ENCODE measurements around the gene LCN1. TPM values are rescaled to one million over a fixed set of nuclear protein-coding genes. Genes with fewer than 3 reads are reported as not detected.

Gene LCN1
- total and polyA plus RNA-seq, 2 of the 8 experiments (the other 6 are each of a cell fraction or from before 2014, with no cell fraction given): not detected

- POLR2A ChIA-PET (ENCODE audit: partially characterized antibody): interaction anchor here (1.0 to 1.9 kb wide), 2 partner anchors 35 to 46 kb away, joined by 3 to 5 read pairs; no protein-coding TSS in a partner anchor
- H4K20me1 ChIP-seq (replicated peaks in 1 of 2; ENCODE audit: control insufficient read depth in 1 of 2, insufficient read depth in 2 of 2, low read length in 2 of 2): no peaks in the 10 kb centered on the region
- no peaks in the 10 kb centered on the region; the same call in 1 of the 2 replicates for H3K23me2 ChIP-seq (ENCODE audit: low read depth, low read length)
- no peaks in the 10 kb centered on the region for H3K36me3 ChIP-seq (ENCODE audit: control insufficient read depth in 2 of 4, insufficient read depth in 4 of 4, low read length in 3 of 4)
- H2BK15ac ChIP-seq (ENCODE audit: low read length): no peak overlapping the region
- H2AK5ac ChIP-seq (ENCODE audit: low read depth, low read length): no peak overlapping the region
- 85% methylated on average over 11 of the region's 18 CpGs; no CpG with 5 or more reads in 1 of the 2 experiments for WGBS, 2 experiments (ENCODE audit: extremely low coverage in 1 of 2, insufficient coverage in 1 of 2, insufficient read length in 1 of 2, insufficient replicate concordance in 2 of 2, low coverage in 1 of 2, low lambda C conversion rate in 2 of 2, missing lambda C conversion rate in 1 of 2)
- FAIRE-seq (no peak), DNase-seq (ENCODE audit: low read depth in 1 of 2, low spot score in 2 of 2) (no peak)
- H3K14ac ChIP-seq (ENCODE audit: insufficient read length): no peak overlapping the region
- no peak overlapping the region for H3K56ac ChIP-seq (replicated peaks; ENCODE audit: insufficient read length, low read depth, low read length)
- no peak overlapping the region for H2BK20ac ChIP-seq (ENCODE audit: low read length)
- no peak overlapping the region for H3K18ac ChIP-seq (ENCODE audit: extremely low read depth, low read length)
- H3K27ac ChIP-seq (ENCODE audit: low read depth, low read length): no peak overlapping the region
- no peaks in the 10 kb centered on the region for H3K79me2 ChIP-seq (ENCODE audit: control insufficient read depth in 1 of 2, insufficient read depth in 2 of 2, low read length in 2 of 2)
- H3K27me3 ChIP-seq (replicated peaks in 1 of 4; ENCODE audit: control insufficient read depth in 3 of 4, extremely low read depth in 1 of 4, insufficient read depth in 3 of 4, low read length in 3 of 4): no peaks in the 10 kb centered on the region; a peak in 1 of 7 replicates
- no peak overlapping the region for H3K4me3 ChIP-seq (ENCODE audit: extremely low read depth in 1 of 4, insufficient read depth in 2 of 4, low read depth in 3 of 4, low read length in 4 of 4)
- H2BK5ac ChIP-seq (ENCODE audit: low read depth, low read length): no peak overlapping the region
- no peak overlapping the region for H4K5ac ChIP-seq (ENCODE audit: insufficient read length, low read depth, low read length)
- H3K9ac ChIP-seq (replicated peaks in 1 of 4; ENCODE audit: extremely low read depth in 1 of 4, low read depth in 3 of 4, low read length in 3 of 4): no peak overlapping the region
- no peaks in the 10 kb centered on the region for H3K79me1 ChIP-seq (ENCODE audit: low read depth, low read length)
- CTCF ChIA-PET (ENCODE audit: partially characterized antibody): interaction anchor here (1.1 to 2.1 kb wide), 4 partner anchors 13 to 245 kb away, joined by 3 to 10 read pairs (median 4); no protein-coding TSS in a partner anchor
- H3K9me3 ChIP-seq (ENCODE audit: insufficient read depth in 2 of 2, low read depth in 1 of 2, low read length in 1 of 2): no peaks in the 10 kb centered on the region
- peaks cover 0 to 3% (median 0%) of the 10 kb centered on the region in 4 experiments; a peak in 2 of 7 replicates for H3K4me1 ChIP-seq (replicated peaks in 1 of 4; ENCODE audit: control insufficient read depth in 3 of 4, insufficient read depth in 4 of 4, low read length in 3 of 4)
- no peak overlapping the region for H3K4ac ChIP-seq (replicated peaks; ENCODE audit: insufficient read length, low read depth, low read length)
- no peak overlapping the region for H4K91ac ChIP-seq (replicated peaks; ENCODE audit: insufficient read length, low read length)
- H3K4me2 ChIP-seq (ENCODE audit: insufficient read depth in 1 of 2, low read depth in 2 of 2, low read length in 2 of 2): no peak overlapping the region
- no peak overlapping the region for H4K8ac ChIP-seq (ENCODE audit: extremely low read depth, insufficient read depth, low read length)
- H2BK120ac ChIP-seq (replicated peaks; ENCODE audit: low read depth, low read length): no peak overlapping the region
- H3K23ac ChIP-seq (ENCODE audit: insufficient read length): no peak overlapping the region
- no peak overlapping the region for H2AFZ ChIP-seq (ENCODE audit: low read length)
- no peak overlapping the region for H2BK12ac ChIP-seq (ENCODE audit: low read depth, low read length)
- no peak for TF ChIP-seq RAD21 (IDR thresholded peaks at IDR 0.05 in 1 of 2, conservative IDR thresholded peaks at IDR 0.05 in 1 of 2; ENCODE audit: low read depth in 2 of 2, low read length in 2 of 2)
- TF ChIP-seq FOSL1 (IDR thresholded peaks at IDR 0.05; ENCODE audit: insufficient read depth, low read depth, low read length): no peak
- TF ChIP-seq JUN (IDR thresholded peaks at IDR 0.05; ENCODE audit: low read depth, low read length): no peak
- TF ChIP-seq GABPA (IDR thresholded peaks at IDR 0.05; ENCODE audit: borderline replicate concordance, insufficient read depth, low read length): no peak
- TF ChIP-seq HDAC2 (IDR thresholded peaks at IDR 0.05; ENCODE audit: borderline replicate concordance in 1 of 2, low read depth in 2 of 2, low read length in 2 of 2): no peak
- TF ChIP-seq EGR1 (IDR thresholded peaks at IDR 0.05; ENCODE audit: borderline replicate concordance, low read depth, low read length): no peak
- no peak for TF ChIP-seq BCL11A (IDR thresholded peaks at IDR 0.05; ENCODE audit: low read depth in 2 of 2, low read length in 2 of 2)
- TF ChIP-seq, protein P1, sequence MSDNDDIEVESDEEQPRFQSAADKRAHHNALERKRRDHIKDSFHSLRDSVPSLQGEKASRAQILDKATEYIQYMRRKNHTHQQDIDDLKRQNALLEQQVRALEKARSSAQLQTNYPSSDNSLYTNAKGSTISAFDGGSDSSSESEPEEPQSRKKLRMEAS (IDR thresholded peaks at IDR 0.05): no peak
- TF ChIP-seq E2F6 (IDR thresholded peaks at IDR 0.05): no peak
- TF ChIP-seq SIN3A (conservative IDR thresholded peaks at IDR 0.05 in 1 of 2, IDR thresholded peaks at IDR 0.05 in 1 of 2; ENCODE audit: low read depth in 1 of 2, low read length in 2 of 2): no peak
- no peak for TF ChIP-seq CREB1 (IDR thresholded peaks at IDR 0.05)
Observed at GRCh38 chr9:135552021-135552697, 30.9 kb downstream of the LCN1 start.

Data from H1 (cell line).